Testis (tissue), 3 donors: Measurements from ENCODE around the gene ASCC2. TPM values are rescaled to one million over a fixed set of nuclear protein-coding genes. Genes with fewer than 3 reads are reported as not detected.

Source experiments
- DNase-seq: peaks from one replicate; pipeline ENCODE4 v3.0.0-alpha.2; 2019
- H3K27ac ChIP-seq, 2 donors: fragments of 200-600 bp; sonication (generic); one replicate each; pipeline ENCODE4 v1.5.1; 2019
- H3K27me3 ChIP-seq: fragments of 200-600 bp; sonication (generic); one replicate; pipeline ENCODE4 v1.5.1; 2019
- H3K36me3 ChIP-seq: fragments of 200-600 bp; sonication (generic); one replicate; pipeline ENCODE4 v1.5.1; 2017; ENCODE audit warnings: low read depth; ENCODE audit errors: missing control alignments
- H3K4me1 ChIP-seq: fragments of 200-600 bp; sonication (generic); one replicate; pipeline ENCODE4 v1.5.1; 2019
- H3K4me3 ChIP-seq, 2 donors: fragments of 200-600 bp; sonication (generic); one replicate each; pipeline ENCODE4 v1.5.1; 2017 to 2019
- H3K9me3 ChIP-seq: fragments of 200-600 bp; sonication (generic); one replicate; pipeline ENCODE4 v1.5.1; 2017
- POLR2A ChIP-seq: fragments of 450-650 bp; IDR thresholded peaks from one replicate; pipeline ENCODE4 v1.6.1; 2017; ENCODE audit warnings: antibody characterized with exemption, mild to moderate bottlenecking, moderate library complexity
- WGBS, 2 donors: methylation state at CpG; one replicate each; pipeline ENCODE4 v1.1.5; 2018; 5-methylcytosine and 5-hydroxymethylcytosine counted together
- intact Hi-C: fragments of 100-400 bp; cut with DNase I; formaldehyde crosslinking; loops from one replicate; pipeline ENCODE4 v1.15.1; 2023; ENCODE audit warnings: low total_unique reads
- polyA plus RNA-seq: library from polyadenylated mRNA; stranded (reverse); fragments of 350-450 nt; fragmentation: Illumina TruSeq; extraction: RNeasy Lipid Tissue Mini Kit (QIAGEN cat#74804); gene quantifications from one replicate; pipeline ENCODE4 v1.2.3, GENCODE V29; 2014; ENCODE audit warnings: low read depth, low replicate concordance; ENCODE audit not compliant: insufficient read depth
- total RNA-seq, 2 donors: library from RNA; depleted of rRNA; stranded (reverse); fragments of >200 nt; gene quantifications; one replicate each; pipeline ENCODE4 v1.2.3, GENCODE V29; 2016
- TF ChIP-seq, protein P1 (sequence below), 3 experiments: fragments of 450-650 bp in 2 of 3; fragments of 200-600 bp in 1 of 3; sonication (generic) in 1 of 3; IDR thresholded peaks; one replicate each; pipeline ENCODE4 v1.5.1; 2016 to 2019; ENCODE audit warnings: antibody characterized with exemption in 3 of 3, mild to moderate bottlenecking in 2 of 3, moderate library complexity in 1 of 3

Gene ASCC2
- total and polyA plus RNA-seq, 3 donors from 2014 or later = 91.5 to 108 (median 93.8) TPM

GRCh38 chr22:29744902-29745301 is 93.2 kb downstream of the ASCC2 start:
- no peaks in the 10 kb centered on the region for H3K4me1 ChIP-seq
- 74 to 86% methylated on average over 8 of the region's 8 CpGs for WGBS, 2 donors
- H3K27me3 ChIP-seq = no peaks in the 10 kb centered on the region
- DNase-seq = peak; percentile 31
- intact Hi-C loops = no loop called here
- TF ChIP-seq, protein P1, sequence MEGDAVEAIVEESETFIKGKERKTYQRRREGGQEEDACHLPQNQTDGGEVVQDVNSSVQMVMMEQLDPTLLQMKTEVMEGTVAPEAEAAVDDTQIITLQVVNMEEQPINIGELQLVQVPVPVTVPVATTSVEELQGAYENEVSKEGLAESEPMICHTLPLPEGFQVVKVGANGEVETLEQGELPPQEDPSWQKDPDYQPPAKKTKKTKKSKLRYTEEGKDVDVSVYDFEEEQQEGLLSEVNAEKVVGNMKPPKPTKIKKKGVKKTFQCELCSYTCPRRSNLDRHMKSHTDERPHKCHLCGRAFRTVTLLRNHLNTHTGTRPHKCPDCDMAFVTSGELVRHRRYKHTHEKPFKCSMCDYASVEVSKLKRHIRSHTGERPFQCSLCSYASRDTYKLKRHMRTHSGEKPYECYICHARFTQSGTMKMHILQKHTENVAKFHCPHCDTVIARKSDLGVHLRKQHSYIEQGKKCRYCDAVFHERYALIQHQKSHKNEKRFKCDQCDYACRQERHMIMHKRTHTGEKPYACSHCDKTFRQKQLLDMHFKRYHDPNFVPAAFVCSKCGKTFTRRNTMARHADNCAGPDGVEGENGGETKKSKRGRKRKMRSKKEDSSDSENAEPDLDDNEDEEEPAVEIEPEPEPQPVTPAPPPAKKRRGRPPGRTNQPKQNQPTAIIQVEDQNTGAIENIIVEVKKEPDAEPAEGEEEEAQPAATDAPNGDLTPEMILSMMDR (IDR thresholded peaks at IDR 0.05) = no peak
- no peak for TF ChIP-seq POLR2A
- H3K4me3 ChIP-seq = no peak overlapping the region
- H3K9me3 ChIP-seq = no peaks in the 10 kb centered on the region
- H3K27ac ChIP-seq = no peak overlapping the region
- H3K36me3 ChIP-seq = no peaks in the 10 kb centered on the region

GRCh38 chr22:29742326-29742725 is 95.7 kb downstream of the ASCC2 start:
- no peak overlapping the region for H3K4me3 ChIP-seq
- 81 to 82% methylated on average over 13 of the region's 13 CpGs for WGBS, 2 donors
- TF ChIP-seq, protein P1 (IDR thresholded peaks at IDR 0.05) = no peak
- no peak for TF ChIP-seq POLR2A

DNA sequence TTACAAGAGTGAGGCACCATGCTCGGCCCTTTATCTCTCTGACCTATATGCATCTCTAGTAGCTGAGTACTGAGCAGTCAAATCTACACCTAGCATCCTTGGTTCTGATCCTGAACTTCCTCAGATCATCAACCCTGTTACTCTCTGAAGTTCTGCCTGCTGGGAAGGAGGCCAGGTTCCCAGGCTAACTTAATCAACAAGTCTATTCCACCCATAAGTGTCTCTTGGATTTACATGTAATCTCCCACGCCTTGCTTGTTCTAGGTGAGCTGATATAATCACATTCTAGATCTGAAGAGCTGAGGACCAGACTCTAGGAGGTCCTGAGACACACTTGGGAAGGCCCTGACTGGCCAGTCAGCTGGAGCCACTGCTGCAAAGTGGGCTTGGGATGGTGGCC is 96.1 kb downstream of the ASCC2 start:
- no peak overlapping the region for H3K27ac ChIP-seq
- H3K36me3 ChIP-seq = no peaks in the 10 kb centered on the region
- TF ChIP-seq, protein P1 (IDR thresholded peaks at IDR 0.05) = no peak
- TF ChIP-seq POLR2A = no peak
- DNase-seq = no peak
- intact Hi-C loops = no loop called here
- no peaks in the 10 kb centered on the region for H3K9me3 ChIP-seq
- 90 to 92% methylated on average over 2 of the region's 2 CpGs for WGBS, 2 donors
- H3K4me1 ChIP-seq = no peaks in the 10 kb centered on the region
- no peaks in the 10 kb centered on the region for H3K27me3 ChIP-seq
- H3K4me3 ChIP-seq = no peak overlapping the region

More at GRCh38 chr22:29742326-29742725, 95.7 kb downstream of the ASCC2 start:
- Histone ChIP-seq H3K9me3 (no peaks in the 10 kb centered on the region), H3K4me1 (no peaks in the 10 kb centered on the region), H3K36me3 (no peaks in the 10 kb centered on the region), H3K27me3 (no peaks in the 10 kb centered on the region), H3K27ac (no peak overlapping the region)
- DNase-seq = no peak
- intact Hi-C loops = no loop called here

DNA sequence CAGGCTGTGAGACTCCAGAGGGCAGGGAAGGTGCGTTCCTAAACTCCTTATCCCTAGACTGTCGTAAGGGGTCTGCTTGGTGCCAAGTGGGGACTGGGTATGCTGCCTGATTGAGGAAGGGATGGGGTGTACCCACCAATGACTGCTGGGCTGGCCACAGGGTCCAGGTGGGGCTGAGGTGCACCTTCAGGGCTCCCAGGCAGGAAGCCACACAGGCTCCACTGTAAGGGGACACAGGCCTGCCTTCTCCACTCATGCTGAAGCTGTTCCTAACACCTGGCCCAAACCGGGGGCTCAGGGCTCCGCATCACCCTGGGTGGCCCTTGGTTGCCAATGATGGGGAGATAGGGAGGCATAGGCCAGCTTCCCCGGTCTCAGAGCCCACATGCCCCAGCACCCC is 97.9 kb downstream of the ASCC2 start:
- Histone ChIP-seq H3K27me3 (no peaks in the 10 kb centered on the region), H3K4me3 (no peak overlapping the region), H3K27ac (no peak overlapping the region), H3K36me3 (no peaks in the 10 kb centered on the region), H3K4me1 (no peaks in the 10 kb centered on the region), H3K9me3 (no peaks in the 10 kb centered on the region)
- 91 to 100% methylated on average over 2 to 5 of the region's 5 CpGs for WGBS, 2 donors
- DNase-seq = no peak
- TF ChIP-seq POLR2A = no peak
- TF ChIP-seq, protein P1 (IDR thresholded peaks at IDR 0.05) = no peak
- intact Hi-C loops = no loop called here

DNA sequence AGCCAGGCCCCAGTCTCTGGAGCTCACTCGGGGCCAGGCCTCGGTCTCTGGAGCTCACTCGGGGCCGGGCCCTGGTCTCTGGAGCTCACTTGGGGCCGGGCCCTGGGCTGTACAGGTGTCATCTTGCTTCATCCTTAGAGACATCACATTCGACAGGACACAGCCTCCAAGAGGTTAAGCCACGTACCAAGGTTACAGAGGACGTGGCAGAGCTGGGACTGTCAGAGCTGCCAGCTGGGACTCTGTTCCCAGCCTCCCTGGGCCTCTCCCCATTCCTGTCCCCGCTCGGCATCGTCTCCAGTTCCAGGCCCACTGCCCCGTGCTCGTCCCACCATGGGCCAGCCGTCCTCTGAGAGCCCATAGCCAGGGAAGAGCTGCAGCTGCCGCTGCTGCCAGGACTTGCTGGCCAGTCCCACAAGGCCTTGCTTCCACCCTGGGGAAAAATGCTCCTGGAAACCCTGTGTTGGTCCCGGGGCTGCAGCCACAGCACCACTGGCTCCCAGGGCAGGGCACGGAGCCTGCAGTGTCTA is 98.7 kb downstream of the ASCC2 start:
- 95 to 100% methylated on average over 13 to 17 of the region's 17 CpGs for WGBS, 2 donors
- H3K36me3 ChIP-seq = no peaks in the 10 kb centered on the region
- no peak overlapping the region for H3K4me3 ChIP-seq

More for the DNA sequence above, 98.7 kb downstream of the ASCC2 start:
- H3K9me3 ChIP-seq = no peaks in the 10 kb centered on the region
- H3K4me1 ChIP-seq = no peaks in the 10 kb centered on the region
- intact Hi-C loops = no loop called here
- no peak for DNase-seq
- TF ChIP-seq, protein P1 (IDR thresholded peaks at IDR 0.05) = no peak
- TF ChIP-seq POLR2A = no peak
- H3K27ac ChIP-seq = no peak overlapping the region
- no peaks in the 10 kb centered on the region for H3K27me3 ChIP-seq
